K562 (cell line): ENCODE data around the gene SGMS1. TPM values are rescaled to one million over a fixed set of nuclear protein-coding genes. Genes with fewer than 3 reads are reported as not detected.

Experiments used
- ARNT ChIP-seq, 2 experiments: fragments of 450-650 bp; IDR thresholded peaks; 2 replicates each; pipeline ENCODE4 v1.6.1; 2016; ENCODE audit warnings: mild to moderate bottlenecking in 1 of 2
- ASH1L ChIP-seq: fragments of 450-650 bp; IDR thresholded peaks from 2 replicates; pipeline ENCODE4 v1.6.1; 2018; ENCODE audit warnings: borderline replicate concordance, mild to moderate bottlenecking, low read depth; ENCODE audit not compliant: partially characterized antibody
- BHLHE40 ChIP-seq: IDR thresholded peaks from 2 replicates; pipeline ENCODE4 v1.6.1; 2011; ENCODE audit warnings: low read length, improper control_type of control experiment
- CBFA2T3 ChIP-seq: fragments of 450-650 bp; IDR thresholded peaks from 2 replicates; pipeline ENCODE4 v1.6.1; 2017
- CTBP1 ChIP-seq: fragments of 450-650 bp; IDR thresholded peaks from 2 replicates; pipeline ENCODE4 v1.6.1; 2016; ENCODE audit warnings: borderline replicate concordance
- DNMT1 ChIP-seq: fragments of 450-650 bp; IDR thresholded peaks from 2 replicates; pipeline ENCODE4 v1.6.1; 2016; ENCODE audit warnings: antibody characterized with exemption, mild to moderate bottlenecking
- FOSL1 ChIP-seq: fragments of 200-800 bp; sonication (Bioruptor generic); conservative IDR thresholded peaks from 2 replicates; pipeline ENCODE4 v1.6.1; 2016; ENCODE audit warnings: missing genetic modification characterization, missing compliant biosample characterization
- HMG20B ChIP-seq: fragments of 250-450 bp; sonication (Bioruptor Pico); IDR thresholded peaks from 2 replicates; pipeline ENCODE4 v1.5.0; 2021; ENCODE audit warnings: mild to moderate bottlenecking
- KLF13 ChIP-seq: fragments of 450-650 bp; IDR thresholded peaks from 2 replicates; pipeline ENCODE4 v1.6.1; 2016; ENCODE audit warnings: missing genetic modification characterization, low read depth, mild to moderate bottlenecking, missing compliant biosample characterization, moderate library complexity, borderline replicate concordance
- LCOR ChIP-seq: sonication (generic); formaldehyde crosslinking; IDR thresholded peaks from 2 replicates; pipeline ENCODE4 v1.8.0; 2022; ENCODE audit warnings: mild to moderate bottlenecking, missing genetic modification reagents
- LEF1 ChIP-seq: fragments of 450-650 bp; IDR thresholded peaks from 2 replicates; pipeline ENCODE4 v1.6.1; 2016; ENCODE audit warnings: mild to moderate bottlenecking
- PCBP1 ChIP-seq: fragments of 200-400 bp; formaldehyde crosslinking; IDR thresholded peaks from 2 replicates; pipeline ENCODE4 v1.6.1; 2018; ENCODE audit warnings: mild to moderate bottlenecking, low read depth, low read length; ENCODE audit not compliant: poor library complexity, severe bottlenecking
- SMARCE1 ChIP-seq: fragments of 450-650 bp; IDR thresholded peaks from 2 replicates; pipeline ENCODE4 v1.7.1; 2016; ENCODE audit warnings: mild to moderate bottlenecking
- SNRNP70 ChIP-seq: fragments of 200-400 bp; formaldehyde crosslinking; optimal IDR thresholded peaks from 2 replicates; pipeline ENCODE3; 2017; ENCODE audit warnings: low read depth, low read length
- SPI1 ChIP-seq: IDR thresholded peaks from 2 replicates; pipeline ENCODE4 v1.6.1; 2011; ENCODE audit warnings: low read depth, low read length, control low read depth, borderline replicate concordance
- ZFX ChIP-seq: sonication (generic); formaldehyde crosslinking; IDR thresholded peaks from 2 replicates; pipeline ENCODE4 v1.8.0; 2022; ENCODE audit warnings: mild to moderate bottlenecking, missing genetic modification reagents, moderate library complexity
- ZKSCAN8 ChIP-seq: fragments of 200-800 bp; sonication (Bioruptor generic); IDR thresholded peaks from 2 replicates; pipeline ENCODE4 v1.6.1; 2016; ENCODE audit warnings: missing genetic modification characterization, missing compliant biosample characterization
- ZNF174 ChIP-seq: fragments of 250-450 bp; sonication (Bioruptor Pico); IDR thresholded peaks from 2 replicates; pipeline ENCODE4 v1.4.0; 2020; ENCODE audit warnings: mild to moderate bottlenecking
- ZNF780A ChIP-seq: fragments of 250-450 bp; sonication (Bioruptor Pico); IDR thresholded peaks from 2 replicates; pipeline ENCODE4 v1.5.0; 2021; ENCODE audit warnings: mild to moderate bottlenecking
- polyA plus RNA-seq, 8 experiments: library from polyadenylated mRNA; depleted of rRNA in 4 of 8; stranded (reverse) in 5 of 8; unstranded in 3 of 8; fragments of >200 nt; fragmentation: Nextera tagmentation in 2 of 8; fragmentation: Illumina TruSeq in 1 of 8; extraction: Ambion mirVana in 2 of 8; extraction: Trizol in 1 of 8; gene quantifications; 2 replicates each; pipeline versions ENCODE4 v1.2.1 to v1.2.3, GENCODE V29; 2011 to 2014; ENCODE audit warnings: inconsistent platforms in 1 of 8, missing spikeins in 1 of 8
- total RNA-seq, 7 experiments: library from RNA; depleted of rRNA in 6 of 7; stranded (reverse); fragments of >200 nt in 6 of 7; fragmentation: Illumina TruSeq in 2 of 7; extraction: Trizol in 2 of 7; gene quantifications; 2 replicates each; pipeline versions ENCODE4 v1.2.1 to v1.2.3, GENCODE V29; 2011 to 2021; ENCODE audit warnings: low replicate concordance in 1 of 7
- TF ChIP-seq, protein P1 (sequence below): fragments of 250-450 bp; sonication (Bioruptor Pico); IDR thresholded peaks from 2 replicates; pipeline ENCODE4 v1.5.0; 2020; ENCODE audit warnings: mild to moderate bottlenecking, borderline replicate concordance
- TF ChIP-seq, protein P2 (sequence below): fragments of 450-650 bp; IDR thresholded peaks from 2 replicates; pipeline ENCODE4 v1.6.1; 2017; ENCODE audit warnings: mild to moderate bottlenecking, moderate library complexity
- TF ChIP-seq, protein P3 (sequence below): fragments of 450-650 bp; IDR thresholded peaks from 2 replicates; pipeline ENCODE4 v1.6.1; 2016
- TF ChIP-seq, protein P4 (sequence below): IDR thresholded peaks from 3 replicates; pipeline ENCODE4 v1.6.1; 2011; ENCODE audit warnings: borderline replicate concordance, mild to moderate bottlenecking; ENCODE audit not compliant: insufficient read length, insufficient read depth
- TF ChIP-seq, protein P5 (sequence below): sonication (generic); formaldehyde crosslinking; IDR thresholded peaks from 2 replicates; pipeline ENCODE4 v1.8.1; 2022; ENCODE audit warnings: missing genetic modification reagents

The SGMS1 gene
- total and polyA plus RNA-seq, 9 of the 15 experiments (the other 6 are each of a cell fraction or from before 2014, with no cell fraction given): 22.6 to 232 (median 82.2) TPM

DNA sequence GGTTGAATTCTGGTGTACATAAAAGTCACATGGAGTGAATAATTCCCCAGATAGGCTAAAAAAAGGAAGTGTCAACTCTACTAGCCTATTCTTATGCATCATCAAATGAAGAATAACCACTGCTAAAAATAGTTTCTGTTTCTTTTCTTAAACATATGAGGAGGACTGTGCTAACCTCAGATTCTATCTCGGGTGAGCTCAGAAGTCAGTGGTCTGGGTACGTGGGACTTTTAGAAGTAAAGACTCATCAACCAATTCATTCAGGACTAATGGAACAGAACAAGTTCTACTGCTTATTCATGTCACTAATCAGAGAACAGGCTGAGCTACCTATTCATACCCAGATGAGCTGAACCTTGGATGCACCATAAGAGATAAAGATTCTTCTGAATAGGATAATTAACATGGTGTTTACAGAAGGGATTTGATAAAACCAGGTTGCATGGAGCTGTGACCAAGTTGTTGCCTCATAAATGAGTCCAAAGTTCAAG is 362.9 kb downstream of the SGMS1 start (continued):
- TF ChIP-seq, protein P1, sequence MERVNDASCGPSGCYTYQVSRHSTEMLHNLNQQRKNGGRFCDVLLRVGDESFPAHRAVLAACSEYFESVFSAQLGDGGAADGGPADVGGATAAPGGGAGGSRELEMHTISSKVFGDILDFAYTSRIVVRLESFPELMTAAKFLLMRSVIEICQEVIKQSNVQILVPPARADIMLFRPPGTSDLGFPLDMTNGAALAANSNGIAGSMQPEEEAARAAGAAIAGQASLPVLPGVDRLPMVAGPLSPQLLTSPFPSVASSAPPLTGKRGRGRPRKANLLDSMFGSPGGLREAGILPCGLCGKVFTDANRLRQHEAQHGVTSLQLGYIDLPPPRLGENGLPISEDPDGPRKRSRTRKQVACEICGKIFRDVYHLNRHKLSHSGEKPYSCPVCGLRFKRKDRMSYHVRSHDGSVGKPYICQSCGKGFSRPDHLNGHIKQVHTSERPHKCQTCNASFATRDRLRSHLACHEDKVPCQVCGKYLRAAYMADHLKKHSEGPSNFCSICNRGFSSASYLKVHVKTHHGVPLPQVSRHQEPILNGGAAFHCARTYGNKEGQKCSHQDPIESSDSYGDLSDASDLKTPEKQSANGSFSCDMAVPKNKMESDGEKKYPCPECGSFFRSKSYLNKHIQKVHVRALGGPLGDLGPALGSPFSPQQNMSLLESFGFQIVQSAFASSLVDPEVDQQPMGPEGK (CRISPR knock-in tag): no peak
- no peak for TF ChIP-seq DNMT1
- TF ChIP-seq PCBP1: no peak
- TF ChIP-seq BHLHE40: no peak
- TF ChIP-seq, protein P2, sequence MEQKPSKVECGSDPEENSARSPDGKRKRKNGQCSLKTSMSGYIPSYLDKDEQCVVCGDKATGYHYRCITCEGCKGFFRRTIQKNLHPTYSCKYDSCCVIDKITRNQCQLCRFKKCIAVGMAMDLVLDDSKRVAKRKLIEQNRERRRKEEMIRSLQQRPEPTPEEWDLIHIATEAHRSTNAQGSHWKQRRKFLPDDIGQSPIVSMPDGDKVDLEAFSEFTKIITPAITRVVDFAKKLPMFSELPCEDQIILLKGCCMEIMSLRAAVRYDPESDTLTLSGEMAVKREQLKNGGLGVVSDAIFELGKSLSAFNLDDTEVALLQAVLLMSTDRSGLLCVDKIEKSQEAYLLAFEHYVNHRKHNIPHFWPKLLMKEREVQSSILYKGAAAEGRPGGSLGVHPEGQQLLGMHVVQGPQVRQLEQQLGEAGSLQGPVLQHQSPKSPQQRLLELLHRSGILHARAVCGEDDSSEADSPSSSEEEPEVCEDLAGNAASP: no peak
- TF ChIP-seq LCOR (CRISPR knock-in tag): no peak
- no peak for TF ChIP-seq ZNF780A (CRISPR knock-in tag)
- TF ChIP-seq SMARCE1: peak; percentile 33; the same call in 1 of the 2 replicates
- no peak for TF ChIP-seq ASH1L
- TF ChIP-seq SNRNP70: no peak
- TF ChIP-seq, protein P3, sequence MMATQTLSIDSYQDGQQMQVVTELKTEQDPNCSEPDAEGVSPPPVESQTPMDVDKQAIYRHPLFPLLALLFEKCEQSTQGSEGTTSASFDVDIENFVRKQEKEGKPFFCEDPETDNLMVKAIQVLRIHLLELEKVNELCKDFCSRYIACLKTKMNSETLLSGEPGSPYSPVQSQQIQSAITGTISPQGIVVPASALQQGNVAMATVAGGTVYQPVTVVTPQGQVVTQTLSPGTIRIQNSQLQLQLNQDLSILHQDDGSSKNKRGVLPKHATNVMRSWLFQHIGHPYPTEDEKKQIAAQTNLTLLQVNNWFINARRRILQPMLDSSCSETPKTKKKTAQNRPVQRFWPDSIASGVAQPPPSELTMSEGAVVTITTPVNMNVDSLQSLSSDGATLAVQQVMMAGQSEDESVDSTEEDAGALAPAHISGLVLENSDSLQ: peak; percentile 21; the same call in 1 of the 2 replicates
- TF ChIP-seq, protein P4, sequence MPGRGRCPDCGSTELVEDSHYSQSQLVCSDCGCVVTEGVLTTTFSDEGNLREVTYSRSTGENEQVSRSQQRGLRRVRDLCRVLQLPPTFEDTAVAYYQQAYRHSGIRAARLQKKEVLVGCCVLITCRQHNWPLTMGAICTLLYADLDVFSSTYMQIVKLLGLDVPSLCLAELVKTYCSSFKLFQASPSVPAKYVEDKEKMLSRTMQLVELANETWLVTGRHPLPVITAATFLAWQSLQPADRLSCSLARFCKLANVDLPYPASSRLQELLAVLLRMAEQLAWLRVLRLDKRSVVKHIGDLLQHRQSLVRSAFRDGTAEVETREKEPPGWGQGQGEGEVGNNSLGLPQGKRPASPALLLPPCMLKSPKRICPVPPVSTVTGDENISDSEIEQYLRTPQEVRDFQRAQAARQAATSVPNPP: no peak
- TF ChIP-seq CBFA2T3: no peak
- no peak for TF ChIP-seq KLF13 (tag)
- TF ChIP-seq ZNF174: no peak
- TF ChIP-seq HMG20B: no peak
- TF ChIP-seq ZFX (CRISPR knock-in tag): no peak
- TF ChIP-seq FOSL1 (tag): peak; percentile 66
- no peak for TF ChIP-seq ZKSCAN8 (CRISPR knock-in tag)
- TF ChIP-seq ARNT (IDR thresholded peaks at IDR 0.05): no peak
- TF ChIP-seq CTBP1: 0 out of 2 replicates have a peak, but pooled peaks have one; percentile 15
- peak; percentile 84 for TF ChIP-seq SPI1
- no peak for TF ChIP-seq LEF1
- TF ChIP-seq, protein P5, sequence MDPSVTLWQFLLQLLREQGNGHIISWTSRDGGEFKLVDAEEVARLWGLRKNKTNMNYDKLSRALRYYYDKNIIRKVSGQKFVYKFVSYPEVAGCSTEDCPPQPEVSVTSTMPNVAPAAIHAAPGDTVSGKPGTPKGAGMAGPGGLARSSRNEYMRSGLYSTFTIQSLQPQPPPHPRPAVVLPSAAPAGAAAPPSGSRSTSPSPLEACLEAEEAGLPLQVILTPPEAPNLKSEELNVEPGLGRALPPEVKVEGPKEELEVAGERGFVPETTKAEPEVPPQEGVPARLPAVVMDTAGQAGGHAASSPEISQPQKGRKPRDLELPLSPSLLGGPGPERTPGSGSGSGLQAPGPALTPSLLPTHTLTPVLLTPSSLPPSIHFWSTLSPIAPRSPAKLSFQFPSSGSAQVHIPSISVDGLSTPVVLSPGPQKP (CRISPR knock-in tag): no peak
